ENCODE results near the gene HFE.

DNA sequence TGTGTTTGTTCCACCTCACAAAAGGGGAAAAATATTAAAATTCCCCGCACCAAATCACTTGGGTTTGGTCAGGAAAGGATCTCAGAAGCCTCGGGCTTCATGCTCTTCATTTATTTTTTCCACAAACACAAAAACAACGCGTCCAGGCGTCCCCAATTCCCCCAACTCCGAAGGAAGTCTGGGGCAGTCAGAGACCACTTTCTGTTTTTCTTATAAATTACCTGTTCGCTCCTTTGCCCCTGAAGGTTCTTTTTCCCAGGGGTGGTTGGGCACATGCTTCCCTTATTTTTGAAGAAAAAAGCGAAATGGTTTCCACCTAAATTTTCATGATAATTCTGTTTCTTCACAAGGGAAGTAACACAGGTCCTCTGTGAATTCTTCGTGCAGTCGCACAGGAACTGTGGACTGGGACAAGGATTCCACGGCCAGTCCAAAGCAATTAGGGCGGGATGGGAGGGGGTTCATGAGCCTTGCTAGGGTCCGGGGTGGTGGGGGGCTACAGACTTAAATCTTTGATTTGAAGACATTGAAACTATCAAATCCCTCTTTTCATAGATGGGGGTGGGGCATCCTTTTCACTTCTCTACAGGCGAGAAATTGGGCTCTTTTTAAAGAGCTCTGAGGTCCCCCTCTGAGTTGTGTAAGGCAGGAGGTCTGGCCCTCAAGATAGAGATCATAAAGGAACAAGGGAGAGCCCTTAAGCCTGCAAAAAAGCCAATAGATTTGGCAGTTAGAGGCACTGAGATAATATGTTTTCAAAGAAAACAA is 30.5 kb upstream of the HFE start:
- TF ChIP-seq CTCF (IDR thresholded peaks at IDR 0.05; ENCODE audit: borderline replicate concordance, extremely low read depth, low read length, poor library complexity, severe bottlenecking) (no peak), EZH2 (IDR thresholded peaks at IDR 0.05; ENCODE audit: borderline replicate concordance, low read depth, low read length, severe bottlenecking) (no peak)

Measured in DND-41 (cell line).